Smooth muscle cell (in vitro differentiated cells): ENCODE data around the gene ROMO1. TPM values are rescaled to one million over a fixed set of nuclear protein-coding genes. Genes with fewer than 3 reads are reported as not detected.

Experiments used
- DNase-seq: peaks from one replicate; lab custom pipeline; 2025; ENCODE audit not compliant: unreplicated experiment; lab: John Stamatoyannopoulos, UW
- H2AFZ ChIP-seq: fragments of 200-600 bp; sonication (generic); 2 replicates; pipeline ENCODE4 v1.6.0; 2016; ENCODE audit warnings: antibody characterized with exemption, low read depth, mild to moderate bottlenecking
- H3F3A ChIP-seq: fragments of 200-600 bp; sonication (generic); 2 replicates; pipeline ENCODE4 v1.6.0; 2017; ENCODE audit warnings: antibody characterized with exemption, low read depth
- H3K27ac ChIP-seq: fragments of 200-600 bp; sonication (generic); 2 replicates; pipeline ENCODE4 v1.5.1; 2016; ENCODE audit warnings: low read depth, mild to moderate bottlenecking
- H3K27me3 ChIP-seq: fragments of 200-600 bp; sonication (generic); 2 replicates; pipeline ENCODE4 v1.6.1; 2016; ENCODE audit warnings: low read depth, mild to moderate bottlenecking
- H3K36me3 ChIP-seq: fragments of 200-600 bp; sonication (generic); 2 replicates; pipeline ENCODE4 v1.5.1; 2016; ENCODE audit warnings: low read depth
- H3K4me1 ChIP-seq: fragments of 200-600 bp; sonication (generic); 2 replicates; pipeline ENCODE4 v1.5.1; 2016; ENCODE audit warnings: low read depth
- H3K4me2 ChIP-seq: fragments of 200-600 bp; sonication (generic); 2 replicates; pipeline ENCODE4 v1.6.0; 2016; ENCODE audit warnings: mild to moderate bottlenecking
- H3K4me3 ChIP-seq: fragments of 200-600 bp; sonication (generic); 2 replicates; pipeline ENCODE4 v1.5.1; 2016; ENCODE audit warnings: mild to moderate bottlenecking
- H3K79me2 ChIP-seq: fragments of 200-600 bp; sonication (generic); 2 replicates; pipeline ENCODE4 v1.6.0; 2016; ENCODE audit warnings: low read depth, mild to moderate bottlenecking
- H3K9ac ChIP-seq: fragments of 200-600 bp; sonication (generic); 2 replicates; pipeline ENCODE4 v1.6.0; 2016; ENCODE audit warnings: low read depth
- H3K9me3 ChIP-seq: fragments of 200-600 bp; sonication (generic); replicated peaks from 2 replicates; pipeline ENCODE4 v1.5.1; 2016; ENCODE audit warnings: low read depth
- H4K20me1 ChIP-seq: fragments of 200-600 bp; sonication (generic); 2 replicates; pipeline ENCODE4 v1.6.0; 2016; ENCODE audit warnings: low read depth
- CTCF ChIP-seq: fragments of 200-600 bp; sonication (generic); IDR thresholded peaks from 2 replicates; pipeline ENCODE4 v1.5.1; 2017; ENCODE audit warnings: borderline replicate concordance, mild to moderate bottlenecking, antibody characterized with exemption; ENCODE audit not compliant: insufficient read depth, poor library complexity, severe bottlenecking
- WGBS: methylation state at CpG from one replicate; pipeline ENCODE4 v1.1.7; 2016; ENCODE audit warnings: low lambda C conversion rate; 5-methylcytosine and 5-hydroxymethylcytosine counted together
- polyA plus RNA-seq: library from polyadenylated mRNA; unstranded; fragments of >200 nt; fragmentation: Nextera tagmentation; extraction: Ambion mirVana; gene quantifications from 2 replicates; pipeline ENCODE4 v1.2.1, GENCODE V29; 2016
- total RNA-seq: library from RNA; depleted of rRNA; stranded (reverse); fragments of >200 nt; gene quantifications from 2 replicates; pipeline ENCODE4 v1.2.3, GENCODE V29; 2014

The ROMO1 gene
- total and polyA plus RNA-seq, 2 experiments from 2014 or later: 523 to 694 TPM

GRCh38 chr20:35698298-35699126, 693 bp upstream of the ROMO1 start:
- H3K36me3 ChIP-seq: peaks cover 4% of the 10 kb centered on the region
- H3K9ac ChIP-seq: peak overlapping the region; percentile 94
- peak overlapping the region; percentile 93 for H3K4me2 ChIP-seq
- peaks cover 19% of the 10 kb centered on the region for H4K20me1 ChIP-seq
- H3K4me3 ChIP-seq: peak overlapping the region; percentile 81
- no peak for TF ChIP-seq CTCF
- H3K4me1 ChIP-seq: peaks cover 10% of the 10 kb centered on the region
- no peak for DNase-seq
- no peaks in the 10 kb centered on the region for H3K27me3 ChIP-seq
- no peaks in the 10 kb centered on the region for H3K9me3 ChIP-seq
- H3K79me2 ChIP-seq: peaks cover 10% of the 10 kb centered on the region
- peak overlapping the region; percentile 80 for H2AFZ ChIP-seq
- peaks cover 32% of the 10 kb centered on the region for H3F3A ChIP-seq
- WGBS: 11% methylated on average over 37 of the region's 37 CpGs
- peak overlapping the region; percentile 94 for H3K27ac ChIP-seq

- Histone ChIP-seq H3K36me3 (peaks cover 18% of the 10 kb centered on the region), H3K27me3 (no peaks in the 10 kb centered on the region), H3K9me3 (no peaks in the 10 kb centered on the region), H3K27ac (peak overlapping the region; percentile 94), H3K4me1 (peaks cover 10% of the 10 kb centered on the region), H4K20me1 (peaks cover 35% of the 10 kb centered on the region), H3K79me2 (peaks cover 21% of the 10 kb centered on the region), H3K9ac (peak overlapping the region; percentile 94), H3K4me3 (peak overlapping the region; percentile 81), H3K4me2 (peak overlapping the region; percentile 93), H2AFZ (no peak overlapping the region), H3F3A (peaks cover 48% of the 10 kb centered on the region)
- WGBS: 33% methylated on average over 6 of the region's 6 CpGs
- TF ChIP-seq CTCF: no peak
- DNase-seq: no peak
Observed at GRCh38 chr20:35699957-35700624, 886 bp downstream of the ROMO1 start.

- H3K4me1 ChIP-seq: peaks cover 10% of the 10 kb centered on the region
- no peak for TF ChIP-seq CTCF
- H3K9ac ChIP-seq: peak overlapping the region; percentile 94
- H3K27ac ChIP-seq: peak overlapping the region; percentile 94
- peaks cover 54% of the 10 kb centered on the region for H3F3A ChIP-seq
- H3K79me2 ChIP-seq: peaks cover 21% of the 10 kb centered on the region
- no peaks in the 10 kb centered on the region for H3K9me3 ChIP-seq
- DNase-seq: no peak
- H3K4me3 ChIP-seq: peak overlapping the region; percentile 81
- no peaks in the 10 kb centered on the region for H3K27me3 ChIP-seq
- WGBS: 94% methylated on average over 7 of the region's 7 CpGs
- peaks cover 18% of the 10 kb centered on the region for H3K36me3 ChIP-seq
- H4K20me1 ChIP-seq: peaks cover 41% of the 10 kb centered on the region
- peak overlapping the region; percentile 93 for H3K4me2 ChIP-seq
- no peak overlapping the region for H2AFZ ChIP-seq
Observed at GRCh38 chr20:35700625-35701148, 1.5 kb downstream of the ROMO1 start.
